HEK293 (cell line): ENCODE measurements around the gene TACC2.
A peak's percentile ranks its signal among the peaks of the same experiment; 100 is the strongest.

Experiments used
- GFI1B ChIP-seq: fragments of 450-650 bp; formaldehyde crosslinking; IDR thresholded peaks from 2 replicates; pipeline ENCODE4 v1.5.1; 2016; ENCODE audit warnings: missing biosample characterization, missing genetic modification characterization
- INSM2 ChIP-seq: fragments of 450-650 bp; formaldehyde crosslinking; IDR thresholded peaks from 2 replicates; pipeline ENCODE4 v1.5.1; 2016; ENCODE audit warnings: missing biosample characterization, missing genetic modification characterization
- KLF8 ChIP-seq: fragments of 450-650 bp; formaldehyde crosslinking; IDR thresholded peaks from 2 replicates; pipeline ENCODE4 v1.5.1; 2016; ENCODE audit warnings: missing biosample characterization, missing genetic modification characterization
- MYNN ChIP-seq: fragments of 450-650 bp; formaldehyde crosslinking; IDR thresholded peaks from 2 replicates; pipeline ENCODE4 v1.5.1; 2016; ENCODE audit warnings: missing biosample characterization, missing genetic modification characterization, borderline replicate concordance
- SALL2 ChIP-seq: fragments of 450-650 bp; formaldehyde crosslinking; IDR thresholded peaks from 2 replicates; pipeline ENCODE4 v1.5.0; 2017; ENCODE audit warnings: missing biosample characterization, mild to moderate bottlenecking, missing genetic modification characterization, borderline replicate concordance
- ZBTB17 ChIP-seq: fragments of 450-650 bp; formaldehyde crosslinking; IDR thresholded peaks from 2 replicates; pipeline ENCODE4 v1.5.1; 2016; ENCODE audit warnings: missing biosample characterization, missing genetic modification characterization
- ZFHX2 ChIP-seq: fragments of 450-650 bp; formaldehyde crosslinking; conservative IDR thresholded peaks from 2 replicates; pipeline ENCODE4 v1.5.1; 2016; ENCODE audit warnings: missing biosample characterization, missing genetic modification characterization
- ZNF239 ChIP-seq: fragments of 450-650 bp; formaldehyde crosslinking; IDR thresholded peaks from 2 replicates; pipeline ENCODE4 v1.5.1; 2016; ENCODE audit warnings: missing biosample characterization, missing genetic modification characterization
- ZNF248 ChIP-seq: fragments of 450-650 bp; formaldehyde crosslinking; IDR thresholded peaks from 2 replicates; pipeline ENCODE4 v1.5.1; 2017; ENCODE audit warnings: missing biosample characterization, missing genetic modification characterization
- ZNF26 ChIP-seq: fragments of 450-650 bp; formaldehyde crosslinking; IDR thresholded peaks from 2 replicates; pipeline ENCODE4 v1.5.1; 2016; ENCODE audit warnings: missing biosample characterization, missing genetic modification characterization
- ZNF274 ChIP-seq, 2 experiments: fragments of 200-500 bp in 1 of 2; fragments of 450-650 bp in 1 of 2; sonication (Bioruptor generic) in 1 of 2; formaldehyde crosslinking in 1 of 2; IDR thresholded peaks; 2 replicates each; pipeline versions ENCODE4 v1.5.1 to v1.6.1; 2014 to 2016; ENCODE audit warnings: borderline replicate concordance in 1 of 2, inconsistent platforms in 1 of 2, low read length in 1 of 2, missing biosample characterization in 1 of 2, missing genetic modification characterization in 1 of 2
- ZNF292 ChIP-seq: fragments of 450-650 bp; formaldehyde crosslinking; IDR thresholded peaks from 2 replicates; pipeline ENCODE4 v1.5.1; 2016; ENCODE audit warnings: low read depth, missing biosample characterization, missing genetic modification characterization, borderline replicate concordance
- ZNF354C ChIP-seq: fragments of 450-650 bp; formaldehyde crosslinking; IDR thresholded peaks from 2 replicates; pipeline ENCODE4 v1.5.1; 2016; ENCODE audit warnings: missing biosample characterization, missing genetic modification characterization, low read depth, borderline replicate concordance
- ZNF37A ChIP-seq: fragments of 450-650 bp; IDR thresholded peaks from 2 replicates; pipeline ENCODE4 v1.5.1; 2018; ENCODE audit warnings: missing biosample characterization, missing genetic modification characterization
- ZNF544 ChIP-seq: fragments of 450-650 bp; formaldehyde crosslinking; IDR thresholded peaks from 2 replicates; pipeline ENCODE4 v1.5.0; 2017; ENCODE audit warnings: missing biosample characterization, missing genetic modification characterization
- ZNF555 ChIP-seq: fragments of 450-650 bp; formaldehyde crosslinking; conservative IDR thresholded peaks from 2 replicates; pipeline ENCODE4 v1.5.1; 2017; ENCODE audit warnings: missing biosample characterization, mild to moderate bottlenecking, missing genetic modification characterization, inconsistent platforms
- ZNF585B ChIP-seq: fragments of 450-650 bp; formaldehyde crosslinking; IDR thresholded peaks from 2 replicates; pipeline ENCODE4 v1.5.1; 2016; ENCODE audit warnings: missing biosample characterization, missing genetic modification characterization
- ZNF664 ChIP-seq: fragments of 450-650 bp; formaldehyde crosslinking; IDR thresholded peaks from 2 replicates; pipeline ENCODE4 v1.5.1; 2016; ENCODE audit warnings: missing biosample characterization, missing genetic modification characterization
- ZNF677 ChIP-seq: fragments of 450-650 bp; IDR thresholded peaks from 2 replicates; pipeline ENCODE4 v1.5.0; 2018; ENCODE audit warnings: missing biosample characterization, mild to moderate bottlenecking, missing genetic modification characterization, moderate library complexity
- ZNF701 ChIP-seq: fragments of 450-650 bp; formaldehyde crosslinking; IDR thresholded peaks from 2 replicates; pipeline ENCODE4 v1.5.1; 2016; ENCODE audit warnings: missing biosample characterization, missing genetic modification characterization
- ZNF704 ChIP-seq: fragments of 450-650 bp; formaldehyde crosslinking; IDR thresholded peaks from 2 replicates; pipeline ENCODE4 v1.5.1; 2016; ENCODE audit warnings: missing biosample characterization, missing genetic modification characterization
- TF ChIP-seq, protein P1 (sequence below): fragments of 450-650 bp; formaldehyde crosslinking; conservative IDR thresholded peaks from 2 replicates; pipeline ENCODE4 v1.5.1; 2016; ENCODE audit warnings: low read depth, missing biosample characterization, missing genetic modification characterization
- TF ChIP-seq, protein P2 (sequence below): fragments of 450-650 bp; formaldehyde crosslinking; IDR thresholded peaks from 2 replicates; pipeline ENCODE4 v1.5.1; 2016; ENCODE audit warnings: missing biosample characterization, missing genetic modification characterization
- TF ChIP-seq, protein P3 (sequence below): fragments of 450-650 bp; formaldehyde crosslinking; IDR thresholded peaks from 2 replicates; pipeline ENCODE4 v1.5.1; 2016; ENCODE audit warnings: missing biosample characterization, missing genetic modification characterization
- TF ChIP-seq, protein P4 (sequence below): fragments of 450-650 bp; formaldehyde crosslinking; IDR thresholded peaks from 2 replicates; pipeline ENCODE4 v1.5.1; 2017; ENCODE audit warnings: missing biosample characterization, missing genetic modification characterization

Gene TACC2

GRCh38 chr10:122140941-122141623 lies 152.1 kb downstream of the TACC2 start (continued):
- TF ChIP-seq, protein P1, sequence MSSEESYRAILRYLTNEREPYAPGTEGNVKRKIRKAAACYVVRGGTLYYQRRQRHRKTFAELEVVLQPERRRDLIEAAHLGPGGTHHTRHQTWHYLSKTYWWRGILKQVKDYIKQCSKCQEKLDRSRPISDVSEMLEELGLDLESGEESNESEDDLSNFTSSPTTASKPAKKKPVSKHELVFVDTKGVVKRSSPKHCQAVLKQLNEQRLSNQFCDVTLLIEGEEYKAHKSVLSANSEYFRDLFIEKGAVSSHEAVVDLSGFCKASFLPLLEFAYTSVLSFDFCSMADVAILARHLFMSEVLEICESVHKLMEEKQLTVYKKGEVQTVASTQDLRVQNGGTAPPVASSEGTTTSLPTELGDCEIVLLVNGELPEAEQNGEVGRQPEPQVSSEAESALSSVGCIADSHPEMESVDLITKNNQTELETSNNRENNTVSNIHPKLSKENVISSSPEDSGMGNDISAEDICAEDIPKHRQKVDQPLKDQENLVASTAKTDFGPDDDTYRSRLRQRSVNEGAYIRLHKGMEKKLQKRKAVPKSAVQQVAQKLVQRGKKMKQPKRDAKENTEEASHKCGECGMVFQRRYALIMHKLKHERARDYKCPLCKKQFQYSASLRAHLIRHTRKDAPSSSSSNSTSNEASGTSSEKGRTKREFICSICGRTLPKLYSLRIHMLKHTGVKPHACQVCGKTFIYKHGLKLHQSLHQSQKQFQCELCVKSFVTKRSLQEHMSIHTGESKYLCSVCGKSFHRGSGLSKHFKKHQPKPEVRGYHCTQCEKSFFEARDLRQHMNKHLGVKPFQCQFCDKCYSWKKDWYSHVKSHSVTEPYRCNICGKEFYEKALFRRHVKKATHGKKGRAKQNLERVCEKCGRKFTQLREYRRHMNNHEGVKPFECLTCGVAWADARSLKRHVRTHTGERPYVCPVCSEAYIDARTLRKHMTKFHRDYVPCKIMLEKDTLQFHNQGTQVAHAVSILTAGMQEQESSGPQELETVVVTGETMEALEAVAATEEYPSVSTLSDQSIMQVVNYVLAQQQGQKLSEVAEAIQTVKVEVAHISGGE = no peak
- TF ChIP-seq ZNF292 (tag by site-specific recombination) = no peak
- TF ChIP-seq ZNF555 (tag by site-specific recombination) = no peak
- TF ChIP-seq ZNF37A = no peak
- TF ChIP-seq, protein P2, sequence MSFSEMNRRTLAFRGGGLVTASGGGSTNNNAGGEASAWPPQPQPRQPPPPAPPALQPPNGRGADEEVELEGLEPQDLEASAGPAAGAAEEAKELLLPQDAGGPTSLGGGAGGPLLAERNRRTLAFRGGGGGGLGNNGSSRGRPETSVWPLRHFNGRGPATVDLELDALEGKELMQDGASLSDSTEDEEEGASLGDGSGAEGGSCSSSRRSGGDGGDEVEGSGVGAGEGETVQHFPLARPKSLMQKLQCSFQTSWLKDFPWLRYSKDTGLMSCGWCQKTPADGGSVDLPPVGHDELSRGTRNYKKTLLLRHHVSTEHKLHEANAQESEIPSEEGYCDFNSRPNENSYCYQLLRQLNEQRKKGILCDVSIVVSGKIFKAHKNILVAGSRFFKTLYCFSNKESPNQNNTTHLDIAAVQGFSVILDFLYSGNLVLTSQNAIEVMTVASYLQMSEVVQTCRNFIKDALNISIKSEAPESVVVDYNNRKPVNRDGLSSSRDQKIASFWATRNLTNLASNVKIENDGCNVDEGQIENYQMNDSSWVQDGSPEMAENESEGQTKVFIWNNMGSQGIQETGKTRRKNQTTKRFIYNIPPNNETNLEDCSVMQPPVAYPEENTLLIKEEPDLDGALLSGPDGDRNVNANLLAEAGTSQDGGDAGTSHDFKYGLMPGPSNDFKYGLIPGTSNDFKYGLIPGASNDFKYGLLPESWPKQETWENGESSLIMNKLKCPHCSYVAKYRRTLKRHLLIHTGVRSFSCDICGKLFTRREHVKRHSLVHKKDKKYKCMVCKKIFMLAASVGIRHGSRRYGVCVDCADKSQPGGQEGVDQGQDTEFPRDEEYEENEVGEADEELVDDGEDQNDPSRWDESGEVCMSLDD = no peak; the same call in 1 of the 2 replicates
- no peak for TF ChIP-seq ZNF585B (tag by site-specific recombination)
- no peak for TF ChIP-seq KLF8 (tag by site-specific recombination)
- no peak for TF ChIP-seq ZBTB17
- TF ChIP-seq ZFHX2 = peak; percentile 61
- TF ChIP-seq, protein P3, sequence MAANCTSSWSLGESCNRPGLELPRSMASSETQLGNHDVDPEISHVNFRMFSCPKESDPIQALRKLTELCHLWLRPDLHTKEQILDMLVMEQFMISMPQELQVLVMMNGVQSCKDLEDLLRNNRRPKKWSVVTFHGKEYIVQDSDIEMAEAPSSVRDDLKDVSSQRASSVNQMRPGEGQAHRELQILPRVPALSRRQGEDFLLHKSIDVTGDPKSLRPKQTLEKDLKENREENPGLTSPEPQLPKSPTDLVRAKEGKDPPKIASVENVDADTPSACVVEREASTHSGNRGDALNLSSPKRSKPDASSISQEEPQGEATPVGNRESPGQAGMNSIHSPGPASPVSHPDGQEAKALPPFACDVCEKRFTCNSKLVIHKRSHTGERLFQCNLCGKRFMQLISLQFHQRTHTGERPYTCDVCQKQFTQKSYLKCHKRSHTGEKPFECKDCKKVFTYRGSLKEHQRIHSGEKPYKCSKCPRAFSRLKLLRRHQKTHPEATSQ = no peak
- TF ChIP-seq ZNF677 = no peak
- no peak for TF ChIP-seq SALL2 (tag by site-specific recombination)
- TF ChIP-seq ZNF274 (IDR thresholded peaks at IDR 0.05; ENCODE audit: low read length) = no peak
- no peak for TF ChIP-seq ZNF274 (tag by site-specific recombination; IDR thresholded peaks at IDR 0.05; ENCODE audit: borderline replicate concordance)
- no peak for TF ChIP-seq ZNF664 (tag by site-specific recombination)
- no peak for TF ChIP-seq ZNF239 (tag by site-specific recombination)
- TF ChIP-seq ZNF248 (tag by site-specific recombination) = no peak
- no peak for TF ChIP-seq ZNF354C (tag by site-specific recombination)
- no peak for TF ChIP-seq ZNF26
- TF ChIP-seq, protein P4, sequence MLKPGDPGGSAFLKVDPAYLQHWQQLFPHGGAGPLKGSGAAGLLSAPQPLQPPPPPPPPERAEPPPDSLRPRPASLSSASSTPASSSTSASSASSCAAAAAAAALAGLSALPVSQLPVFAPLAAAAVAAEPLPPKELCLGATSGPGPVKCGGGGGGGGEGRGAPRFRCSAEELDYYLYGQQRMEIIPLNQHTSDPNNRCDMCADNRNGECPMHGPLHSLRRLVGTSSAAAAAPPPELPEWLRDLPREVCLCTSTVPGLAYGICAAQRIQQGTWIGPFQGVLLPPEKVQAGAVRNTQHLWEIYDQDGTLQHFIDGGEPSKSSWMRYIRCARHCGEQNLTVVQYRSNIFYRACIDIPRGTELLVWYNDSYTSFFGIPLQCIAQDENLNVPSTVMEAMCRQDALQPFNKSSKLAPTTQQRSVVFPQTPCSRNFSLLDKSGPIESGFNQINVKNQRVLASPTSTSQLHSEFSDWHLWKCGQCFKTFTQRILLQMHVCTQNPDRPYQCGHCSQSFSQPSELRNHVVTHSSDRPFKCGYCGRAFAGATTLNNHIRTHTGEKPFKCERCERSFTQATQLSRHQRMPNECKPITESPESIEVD (tag by site-specific recombination) = no peak
- TF ChIP-seq INSM2 (tag by site-specific recombination) = peak; percentile 61; the same call in 1 of the 2 replicates
- no peak for TF ChIP-seq ZNF701 (tag by site-specific recombination)
- no peak for TF ChIP-seq ZNF704 (tag by site-specific recombination)
- no peak for TF ChIP-seq ZNF544
- TF ChIP-seq GFI1B (tag by site-specific recombination) = no peak
- no peak for TF ChIP-seq MYNN (tag by site-specific recombination)
